Measurements from ENCODE around the gene KCNMA1.

Gene KCNMA1

DNA sequence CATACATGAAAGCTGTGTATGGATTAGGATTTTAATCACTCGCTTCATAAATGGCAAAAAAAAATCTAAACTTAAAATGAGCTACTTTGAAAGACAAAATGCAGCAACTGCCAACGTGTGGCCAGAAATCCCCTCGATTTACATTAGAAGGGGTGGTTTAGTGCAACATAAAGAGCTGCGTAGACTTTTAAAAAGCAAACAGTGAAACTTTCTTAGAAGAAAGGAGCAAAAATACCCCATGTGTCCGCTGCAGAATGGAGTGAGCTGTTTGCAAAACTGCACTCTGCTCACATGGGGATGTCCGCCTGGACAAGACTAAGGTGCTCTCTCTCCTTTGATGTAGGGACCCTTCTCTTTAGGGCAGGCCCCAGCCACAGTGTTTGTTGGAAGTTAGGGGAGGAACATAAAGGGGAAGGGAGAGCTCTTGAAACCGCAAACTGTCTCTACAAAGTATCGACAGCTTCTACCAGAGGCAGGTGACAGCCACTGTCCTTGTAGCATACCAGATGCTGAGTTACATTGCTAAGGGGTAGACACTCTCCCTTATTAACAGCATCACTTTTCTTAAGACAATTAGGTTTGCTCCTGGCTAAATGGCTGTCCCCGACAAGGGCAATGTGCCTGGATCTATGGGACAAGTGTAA, 528.1 kb downstream of the KCNMA1 start:
- Histone ChIP-seq H2BK5ac (ENCODE audit: low read length) (no peak overlapping the region), H3K4me3 (ENCODE audit: low read length) (no peak overlapping the region), H4K8ac (ENCODE audit: low read depth, low read length) (no peak overlapping the region), H3K79me2 (ENCODE audit: control insufficient read depth, insufficient read depth, low read length) (no peaks in the 10 kb centered on the region), H3K36me3 (ENCODE audit: control insufficient read depth, insufficient read depth, low read length) (no peaks in the 10 kb centered on the region), H3K56ac (ENCODE audit: low read length) (no peak overlapping the region), H3K18ac (ENCODE audit: low read length) (no peak overlapping the region), H3K4me2 (ENCODE audit: low read length) (no peak overlapping the region), H3K27me3 (ENCODE audit: insufficient read depth, low read length, poor library complexity) (no peaks in the 10 kb centered on the region), H3K4me1 (ENCODE audit: control insufficient read depth, low read depth, low read length) (no peaks in the 10 kb centered on the region), H3K4ac (ENCODE audit: low read depth, low read length) (no peak overlapping the region), H3K79me1 (ENCODE audit: low read length) (no peaks in the 10 kb centered on the region), H3K23ac (ENCODE audit: low read length) (no peak overlapping the region), H2AK5ac (ENCODE audit: low read length) (no peak overlapping the region), H2BK15ac (replicated peaks; ENCODE audit: low read depth) (no peak overlapping the region), H4K5ac (ENCODE audit: low read length) (no peak overlapping the region), H2BK120ac (ENCODE audit: low read depth, low read length) (no peak overlapping the region), H3K27ac (ENCODE audit: low read depth, low read length) (no peak overlapping the region), H3K9ac (ENCODE audit: low read length) (no peak overlapping the region)
- no CpG with 5 or more reads among the region's 9 CpGs for WGBS (ENCODE audit: extremely low coverage, insufficient coverage, low lambda C conversion rate)
- DNase-seq = no peak

DNA sequence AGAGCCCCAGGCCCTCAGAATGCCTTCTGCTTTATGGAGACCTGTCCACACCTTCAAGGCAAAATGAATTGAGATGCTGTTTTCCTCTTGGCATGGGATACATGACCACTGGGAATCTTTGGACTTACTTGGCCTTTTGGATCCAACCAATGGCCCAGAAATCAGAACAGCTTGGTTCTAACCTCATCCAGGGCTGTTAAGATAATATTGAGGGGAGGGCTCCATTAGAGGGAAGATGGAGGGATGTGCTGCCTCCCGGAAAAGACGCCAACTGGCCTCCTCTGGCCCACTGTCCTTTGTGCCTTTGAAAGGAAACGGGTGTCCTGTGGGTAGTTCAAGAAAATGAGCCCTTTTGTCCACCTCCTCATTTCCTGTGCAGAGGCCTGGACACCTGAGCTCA, 530.9 kb downstream of the KCNMA1 start:
- Histone ChIP-seq H2BK15ac (replicated peaks; ENCODE audit: low read depth) (no peak overlapping the region), H3K56ac (ENCODE audit: low read length) (no peak overlapping the region), H2AK5ac (ENCODE audit: low read length) (no peak overlapping the region), H2BK120ac (ENCODE audit: low read depth, low read length) (no peak overlapping the region), H3K4me3 (ENCODE audit: low read length) (no peak overlapping the region), H3K4me1 (ENCODE audit: control insufficient read depth, low read depth, low read length) (no peaks in the 10 kb centered on the region), H3K27ac (ENCODE audit: low read depth, low read length) (no peak overlapping the region), H3K23ac (ENCODE audit: low read length) (no peak overlapping the region), H3K9ac (ENCODE audit: low read length) (no peak overlapping the region), H3K4ac (ENCODE audit: low read depth, low read length) (no peak overlapping the region), H3K18ac (ENCODE audit: low read length) (no peak overlapping the region), H2BK5ac (ENCODE audit: low read length) (no peak overlapping the region), H3K36me3 (ENCODE audit: control insufficient read depth, insufficient read depth, low read length) (no peaks in the 10 kb centered on the region), H3K4me2 (ENCODE audit: low read length) (no peak overlapping the region), H4K8ac (ENCODE audit: low read depth, low read length) (no peak overlapping the region), H4K5ac (ENCODE audit: low read length) (no peak overlapping the region), H3K79me2 (ENCODE audit: control insufficient read depth, insufficient read depth, low read length) (no peaks in the 10 kb centered on the region), H3K27me3 (ENCODE audit: insufficient read depth, low read length, poor library complexity) (no peaks in the 10 kb centered on the region), H3K79me1 (ENCODE audit: low read length) (no peaks in the 10 kb centered on the region)
- no CpG with 5 or more reads among the region's 3 CpGs for WGBS (ENCODE audit: extremely low coverage, insufficient coverage, low lambda C conversion rate)
- no peak for DNase-seq

DNA sequence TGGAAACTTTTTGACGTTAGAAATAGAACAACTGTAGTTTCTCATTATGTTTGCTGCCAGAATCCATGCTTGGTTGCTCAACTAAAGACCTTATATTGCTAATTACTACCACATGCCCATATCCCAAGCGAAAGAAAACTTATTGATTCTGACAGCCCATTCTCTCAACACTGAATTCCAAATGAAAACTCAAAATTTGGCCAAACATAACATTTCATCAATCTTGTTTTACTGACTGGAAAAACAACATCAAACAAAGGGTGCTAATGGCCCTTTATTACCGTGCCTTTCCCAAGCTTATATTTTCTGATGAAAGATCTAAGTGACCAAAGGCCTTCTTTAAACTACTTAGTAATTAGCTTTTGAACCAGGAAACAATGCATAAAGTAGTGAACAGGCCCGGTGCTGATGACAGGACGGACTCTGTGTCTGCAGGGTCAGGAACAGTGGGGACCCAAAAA, 531.8 kb downstream of the KCNMA1 start:
- no peaks in the 10 kb centered on the region for H3K4me1 ChIP-seq (ENCODE audit: control insufficient read depth, low read depth, low read length)
- no peak overlapping the region for H2AK5ac ChIP-seq (ENCODE audit: low read length)
- no peak overlapping the region for H2BK120ac ChIP-seq (ENCODE audit: low read depth, low read length)
- no peak overlapping the region for H2BK5ac ChIP-seq (ENCODE audit: low read length)
- H3K18ac ChIP-seq (ENCODE audit: low read length) = no peak overlapping the region
- no peak overlapping the region for H3K27ac ChIP-seq (ENCODE audit: low read depth, low read length)
- H3K56ac ChIP-seq (ENCODE audit: low read length) = no peak overlapping the region
- H3K36me3 ChIP-seq (ENCODE audit: control insufficient read depth, insufficient read depth, low read length) = no peaks in the 10 kb centered on the region
- H3K4me2 ChIP-seq (ENCODE audit: low read length) = no peak overlapping the region
- no peak overlapping the region for H3K4ac ChIP-seq (ENCODE audit: low read depth, low read length)
- H4K5ac ChIP-seq (ENCODE audit: low read length) = no peak overlapping the region
- no CpG with 5 or more reads among the region's 5 CpGs for WGBS (ENCODE audit: extremely low coverage, insufficient coverage, low lambda C conversion rate)
- H3K79me2 ChIP-seq (ENCODE audit: control insufficient read depth, insufficient read depth, low read length) = no peaks in the 10 kb centered on the region
- no peak overlapping the region for H3K4me3 ChIP-seq (ENCODE audit: low read length)
- H3K27me3 ChIP-seq (ENCODE audit: insufficient read depth, low read length, poor library complexity) = no peaks in the 10 kb centered on the region
- no peak for DNase-seq
- H2BK15ac ChIP-seq (replicated peaks; ENCODE audit: low read depth) = no peak overlapping the region
- no peak overlapping the region for H3K9ac ChIP-seq (ENCODE audit: low read length)
- H4K8ac ChIP-seq (ENCODE audit: low read depth, low read length) = no peak overlapping the region
- H3K23ac ChIP-seq (ENCODE audit: low read length) = no peak overlapping the region
- no peaks in the 10 kb centered on the region for H3K79me1 ChIP-seq (ENCODE audit: low read length)

DNA sequence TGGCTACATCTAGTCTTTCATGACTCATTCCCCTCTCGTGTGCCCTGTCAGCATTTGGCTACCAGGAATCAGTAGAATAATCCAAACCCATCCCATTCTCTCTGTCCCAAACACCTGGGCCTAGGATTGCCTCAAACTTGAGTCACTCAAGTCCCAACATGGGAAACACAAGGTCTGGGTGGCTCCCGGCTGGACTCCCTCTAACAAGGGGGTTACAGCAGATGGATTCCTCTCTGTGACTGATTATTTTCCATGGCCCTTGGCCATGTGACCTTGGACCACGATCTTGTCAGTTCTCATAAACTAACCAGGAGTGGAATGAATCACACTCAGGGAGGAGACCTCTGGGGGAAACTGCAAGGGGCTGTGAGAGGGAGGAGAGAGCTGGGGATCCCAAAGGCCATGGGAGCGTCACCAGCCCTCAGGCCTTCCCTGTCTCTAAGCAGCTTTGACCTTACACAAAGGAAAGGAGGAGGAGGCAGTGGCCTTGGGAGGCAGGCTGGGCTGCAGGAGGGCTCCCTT, 533.1 kb downstream of the KCNMA1 start:
- Histone ChIP-seq H3K4me3 (ENCODE audit: low read length) (no peak overlapping the region), H3K79me1 (ENCODE audit: low read length) (no peaks in the 10 kb centered on the region), H2BK15ac (replicated peaks; ENCODE audit: low read depth) (no peak overlapping the region), H2BK5ac (ENCODE audit: low read length) (no peak overlapping the region), H3K23ac (ENCODE audit: low read length) (no peak overlapping the region), H3K4ac (ENCODE audit: low read depth, low read length) (no peak overlapping the region), H4K5ac (ENCODE audit: low read length) (no peak overlapping the region), H2BK120ac (ENCODE audit: low read depth, low read length) (no peak overlapping the region), H3K27me3 (ENCODE audit: insufficient read depth, low read length, poor library complexity) (no peaks in the 10 kb centered on the region), H3K79me2 (ENCODE audit: control insufficient read depth, insufficient read depth, low read length) (no peaks in the 10 kb centered on the region), H4K8ac (ENCODE audit: low read depth, low read length) (no peak overlapping the region), H3K56ac (ENCODE audit: low read length) (no peak overlapping the region), H3K9ac (ENCODE audit: low read length) (no peak overlapping the region), H3K18ac (ENCODE audit: low read length) (no peak overlapping the region), H3K4me2 (ENCODE audit: low read length) (no peak overlapping the region), H3K36me3 (ENCODE audit: control insufficient read depth, insufficient read depth, low read length) (no peaks in the 10 kb centered on the region), H3K4me1 (ENCODE audit: control insufficient read depth, low read depth, low read length) (no peaks in the 10 kb centered on the region), H2AK5ac (ENCODE audit: low read length) (no peak overlapping the region), H3K27ac (ENCODE audit: low read depth, low read length) (no peak overlapping the region)
- WGBS (ENCODE audit: extremely low coverage, insufficient coverage, low lambda C conversion rate) = no CpG with 5 or more reads among the region's 4 CpGs
- DNase-seq = no peak

DNA sequence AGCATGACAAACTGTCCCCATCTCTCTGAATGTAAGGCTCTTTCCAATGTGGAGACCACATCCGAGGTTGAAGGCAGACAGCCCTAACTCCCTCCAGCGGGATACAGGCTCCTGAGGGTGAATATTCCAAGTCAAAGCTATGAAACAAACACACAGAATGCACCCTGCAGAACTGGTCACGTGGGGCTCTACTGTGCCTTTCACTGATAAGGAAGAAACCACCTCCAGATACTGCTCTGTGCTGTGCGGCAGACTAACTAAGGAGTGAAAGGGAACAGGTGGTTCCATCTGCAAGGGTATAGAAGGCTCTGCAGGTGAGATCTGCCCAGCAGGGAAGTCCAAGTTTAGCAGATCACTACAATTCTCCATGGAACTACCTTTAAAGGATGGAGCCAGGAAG, 534.4 kb downstream of the KCNMA1 start:
- Histone ChIP-seq H4K5ac (ENCODE audit: low read length) (no peak overlapping the region), H2BK120ac (ENCODE audit: low read depth, low read length) (no peak overlapping the region), H2BK15ac (replicated peaks; ENCODE audit: low read depth) (no peak overlapping the region), H3K9ac (ENCODE audit: low read length) (no peak overlapping the region), H3K79me1 (ENCODE audit: low read length) (no peaks in the 10 kb centered on the region), H3K4me1 (ENCODE audit: control insufficient read depth, low read depth, low read length) (no peaks in the 10 kb centered on the region), H3K18ac (ENCODE audit: low read length) (no peak overlapping the region), H3K4ac (ENCODE audit: low read depth, low read length) (no peak overlapping the region), H3K79me2 (ENCODE audit: control insufficient read depth, insufficient read depth, low read length) (no peaks in the 10 kb centered on the region), H2AK5ac (ENCODE audit: low read length) (no peak overlapping the region), H3K56ac (ENCODE audit: low read length) (no peak overlapping the region), H3K4me3 (ENCODE audit: low read length) (no peak overlapping the region), H3K27me3 (ENCODE audit: insufficient read depth, low read length, poor library complexity) (no peaks in the 10 kb centered on the region), H3K27ac (ENCODE audit: low read depth, low read length) (no peak overlapping the region), H3K36me3 (ENCODE audit: control insufficient read depth, insufficient read depth, low read length) (no peaks in the 10 kb centered on the region), H2BK5ac (ENCODE audit: low read length) (no peak overlapping the region), H4K8ac (ENCODE audit: low read depth, low read length) (no peak overlapping the region), H3K23ac (ENCODE audit: low read length) (no peak overlapping the region), H3K4me2 (ENCODE audit: low read length) (no peak overlapping the region)
- WGBS (ENCODE audit: extremely low coverage, insufficient coverage, low lambda C conversion rate) = no CpG with 5 or more reads among the region's 4 CpGs
- no peak for DNase-seq

DNA sequence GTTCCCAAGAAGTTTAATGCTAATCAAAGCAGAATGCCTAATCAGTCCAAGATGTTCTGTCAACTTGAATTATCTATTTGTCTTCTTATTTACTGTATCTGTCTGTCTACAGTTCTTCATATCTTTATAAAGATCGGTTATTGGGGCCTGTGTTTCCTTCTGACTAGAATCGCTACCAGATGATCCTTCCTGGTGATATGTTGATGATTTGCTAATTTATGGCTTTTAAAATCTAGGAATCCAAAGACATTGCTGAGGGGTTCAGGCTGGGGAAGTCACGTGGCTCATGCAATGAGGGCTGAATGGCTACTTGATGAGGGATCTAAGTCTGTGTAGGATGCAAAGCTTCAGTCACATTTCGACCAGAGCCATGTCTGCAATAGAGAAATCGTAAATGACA, 536.3 kb downstream of the KCNMA1 start:
- Histone ChIP-seq H3K4me3 (ENCODE audit: low read length) (no peak overlapping the region), H2AK5ac (ENCODE audit: low read length) (no peak overlapping the region), H3K4ac (ENCODE audit: low read depth, low read length) (no peak overlapping the region), H3K27me3 (ENCODE audit: insufficient read depth, low read length, poor library complexity) (no peaks in the 10 kb centered on the region), H2BK5ac (ENCODE audit: low read length) (no peak overlapping the region), H3K18ac (ENCODE audit: low read length) (no peak overlapping the region), H4K8ac (ENCODE audit: low read depth, low read length) (no peak overlapping the region), H3K56ac (ENCODE audit: low read length) (no peak overlapping the region), H3K79me1 (ENCODE audit: low read length) (no peaks in the 10 kb centered on the region), H3K4me2 (ENCODE audit: low read length) (no peak overlapping the region), H3K23ac (ENCODE audit: low read length) (no peak overlapping the region), H2BK15ac (replicated peaks; ENCODE audit: low read depth) (no peak overlapping the region), H4K5ac (ENCODE audit: low read length) (no peak overlapping the region), H3K79me2 (ENCODE audit: control insufficient read depth, insufficient read depth, low read length) (no peaks in the 10 kb centered on the region), H2BK120ac (ENCODE audit: low read depth, low read length) (no peak overlapping the region), H3K9ac (ENCODE audit: low read length) (no peak overlapping the region), H3K27ac (ENCODE audit: low read depth, low read length) (no peak overlapping the region), H3K36me3 (ENCODE audit: control insufficient read depth, insufficient read depth, low read length) (no peaks in the 10 kb centered on the region), H3K4me1 (ENCODE audit: control insufficient read depth, low read depth, low read length) (no peaks in the 10 kb centered on the region)
- no CpG with 5 or more reads among the region's 5 CpGs for WGBS (ENCODE audit: extremely low coverage, insufficient coverage, low lambda C conversion rate)
- no peak for DNase-seq

All from mesendoderm (in vitro differentiated cells).